ENCODE measurements around the gene GPC6. TPM values are rescaled to one million over a fixed set of nuclear protein-coding genes. Genes with fewer than 3 reads are reported as not detected.

Gene GPC6
- total and polyA plus RNA-seq, 2 donors (not counting 3 experiments of a cell fraction or from before 2014, with no cell fraction given): 0.01 TPM; not detected in 1

- Histone ChIP-seq H3K9me3 (replicated peaks; ENCODE audit: control insufficient read depth, insufficient read depth, low read length) (peaks cover 8% of the 10 kb centered on the region), H3K9me1 (replicated peaks; ENCODE audit: control insufficient read depth, extremely low read depth, insufficient read depth, low read length) (no peaks in the 10 kb centered on the region), H3K79me2 (ENCODE audit: control insufficient read depth, insufficient read depth, low read length) (no peaks in the 10 kb centered on the region), H3K4me2 (ENCODE audit: insufficient read depth, low read length) (no peak overlapping the region), H3K36me3 (ENCODE audit: control insufficient read depth in 2 of 2, extremely low read depth in 1 of 2, insufficient read depth in 2 of 2, low read length in 2 of 2) (no peaks in the 10 kb centered on the region), H3K4me3 (replicated peaks in 1 of 3; ENCODE audit: insufficient read depth in 1 of 3, low read depth in 1 of 3, low read length in 3 of 3) (no peak overlapping the region), H3K27me3 (ENCODE audit: control insufficient read depth in 2 of 2, insufficient read depth in 2 of 2, low read length in 2 of 2) (no peaks in the 10 kb centered on the region), H2AFZ (ENCODE audit: low read depth, low read length) (no peak overlapping the region), H3K9ac (replicated peaks; ENCODE audit: extremely low read depth, insufficient read depth, low read length) (no peak overlapping the region), H3K27ac (ENCODE audit: insufficient read depth, low read depth, low read length) (no peak overlapping the region), H3K4me1 (ENCODE audit: control insufficient read depth, extremely low read depth, insufficient read depth, low read length) (no peaks in the 10 kb centered on the region), H4K20me1 (replicated peaks; ENCODE audit: control insufficient read depth, extremely low read depth, insufficient read depth, low read length) (no peaks in the 10 kb centered on the region)
- FAIRE-seq (no peak), DNase-seq (ENCODE audit: low read depth, low spot score) (no peak)
- dilution Hi-C loops (cut with MboI; ENCODE audit: extremely low pct_ligation_motif_present, low sequenced_read_pairs) (no loop called here), intact Hi-C loops (cut with micrococcal nuclease) (no loop called here)
- TF ChIP-seq POLR2AphosphoS5 (IDR thresholded peaks at IDR 0.05; ENCODE audit: insufficient read depth, low read depth, low read length) (no peak), MYC (IDR thresholded peaks at IDR 0.05; ENCODE audit: low read depth, low read length) (no peak), GATA2 (IDR thresholded peaks at IDR 0.05; ENCODE audit: insufficient read depth, insufficient read length, low read depth, low read length) (no peak), EZH2 (IDR thresholded peaks at IDR 0.05; ENCODE audit: borderline replicate concordance, low read depth, low read length, severe bottlenecking) (no peak), CTCF (IDR thresholded peaks at IDR 0.05; ENCODE audit: extremely low read depth in 1 of 2, insufficient read depth in 1 of 2, low read depth in 1 of 2, low read length in 2 of 2) (no peak), JUN (IDR thresholded peaks at IDR 0.05; ENCODE audit: borderline replicate concordance, insufficient read depth, insufficient read length, low read depth) (no peak), POLR2A (IDR thresholded peaks at IDR 0.05; ENCODE audit: low read depth, low read length) (no peak), FOS (IDR thresholded peaks at IDR 0.05; ENCODE audit: borderline replicate concordance, insufficient read depth, low read length) (no peak)
- TF ChIP-seq, protein P1, sequence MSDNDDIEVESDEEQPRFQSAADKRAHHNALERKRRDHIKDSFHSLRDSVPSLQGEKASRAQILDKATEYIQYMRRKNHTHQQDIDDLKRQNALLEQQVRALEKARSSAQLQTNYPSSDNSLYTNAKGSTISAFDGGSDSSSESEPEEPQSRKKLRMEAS (IDR thresholded peaks at IDR 0.05; ENCODE audit: insufficient read depth, insufficient read length): no peak
- POLR2A ChIA-PET: no interaction called here
- no TSS peak for BruUV-seq (replicated peaks)
- CTCF ChIA-PET: no interaction called here
These were observed 241.8 kb downstream of the GPC6 start for GRCh38 chr13:93468433-93468832.

Measured in endothelial cell of umbilical vein (primary cell).